HL-60 (cell line): ENCODE data around the gene IL37.
A peak's percentile ranks its signal among the peaks of the same experiment; 100 is the strongest.

Experiments used
- DNase-seq, 2 experiments: peaks; one replicate each; pipeline ENCODE4 v3.0.0-alpha.2; 2010 to 2020; ENCODE audit warnings: low read depth in 1 of 2, low spot score in 1 of 2
- H3K27ac ChIP-seq: fragments of 250-450 bp; sonication (Bioruptor Pico); replicated peaks from 2 replicates; pipeline ENCODE4 v1.5.1; 2020; ENCODE audit warnings: mild to moderate bottlenecking, moderate library complexity
- H3K27me3 ChIP-seq: fragments of 250-450 bp; sonication (Bioruptor Pico); 2 replicates; pipeline ENCODE4 v1.5.1; 2021; ENCODE audit warnings: mild to moderate bottlenecking, moderate library complexity; ENCODE audit not compliant: insufficient read depth, poor library complexity, severe bottlenecking
- H3K4me3 ChIP-seq: replicated peaks from 2 replicates; pipeline ENCODE4 v1.5.1; 2011; ENCODE audit warnings: mild to moderate bottlenecking, control low read depth, low read length; ENCODE audit not compliant: insufficient read depth
- GABPA ChIP-seq: IDR thresholded peaks from 2 replicates; pipeline ENCODE4 v1.6.1; 2012; ENCODE audit warnings: low read depth
- POLR2AphosphoS5 ChIP-seq: IDR thresholded peaks from 2 replicates; pipeline ENCODE4 v1.6.1; 2012; ENCODE audit warnings: low read depth
- SPI1 ChIP-seq: IDR thresholded peaks from 2 replicates; pipeline ENCODE4 v1.6.1; 2012; ENCODE audit warnings: low read depth, mild to moderate bottlenecking, borderline replicate concordance
- TF ChIP-seq, protein P1 (sequence below): IDR thresholded peaks from one replicate; pipeline ENCODE4 v1.5.1; 2011; ENCODE audit warnings: low read length, control low read depth, inconsistent platforms; ENCODE audit not compliant: insufficient read depth
- TF ChIP-seq, protein P2 (sequence below): IDR thresholded peaks from 2 replicates; pipeline ENCODE4 v1.6.1; 2012; ENCODE audit warnings: low read depth; ENCODE audit not compliant: insufficient replicate concordance

Gene IL37

DNA sequence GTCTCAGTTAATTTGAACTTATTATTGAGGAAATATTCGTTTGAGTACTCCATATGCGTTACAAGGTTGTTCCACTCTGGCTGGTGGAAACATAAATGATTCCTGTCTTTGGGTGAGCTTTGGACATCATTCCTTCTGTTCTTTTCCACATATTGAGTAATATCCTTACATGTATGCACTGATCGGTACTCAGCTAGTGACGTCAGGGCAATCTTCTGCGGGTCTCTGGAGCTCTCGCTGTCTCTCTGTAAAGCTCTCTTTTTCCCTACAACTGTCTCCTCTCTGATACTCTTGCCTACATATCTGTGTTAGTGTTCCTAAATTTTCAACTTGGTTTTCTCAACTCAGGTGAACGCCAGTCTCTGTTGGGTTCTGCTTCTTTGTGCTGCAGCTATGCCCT is 43.4 kb downstream of the IL37 start:
- DNase-seq = no peak
- TF ChIP-seq, protein P1, sequence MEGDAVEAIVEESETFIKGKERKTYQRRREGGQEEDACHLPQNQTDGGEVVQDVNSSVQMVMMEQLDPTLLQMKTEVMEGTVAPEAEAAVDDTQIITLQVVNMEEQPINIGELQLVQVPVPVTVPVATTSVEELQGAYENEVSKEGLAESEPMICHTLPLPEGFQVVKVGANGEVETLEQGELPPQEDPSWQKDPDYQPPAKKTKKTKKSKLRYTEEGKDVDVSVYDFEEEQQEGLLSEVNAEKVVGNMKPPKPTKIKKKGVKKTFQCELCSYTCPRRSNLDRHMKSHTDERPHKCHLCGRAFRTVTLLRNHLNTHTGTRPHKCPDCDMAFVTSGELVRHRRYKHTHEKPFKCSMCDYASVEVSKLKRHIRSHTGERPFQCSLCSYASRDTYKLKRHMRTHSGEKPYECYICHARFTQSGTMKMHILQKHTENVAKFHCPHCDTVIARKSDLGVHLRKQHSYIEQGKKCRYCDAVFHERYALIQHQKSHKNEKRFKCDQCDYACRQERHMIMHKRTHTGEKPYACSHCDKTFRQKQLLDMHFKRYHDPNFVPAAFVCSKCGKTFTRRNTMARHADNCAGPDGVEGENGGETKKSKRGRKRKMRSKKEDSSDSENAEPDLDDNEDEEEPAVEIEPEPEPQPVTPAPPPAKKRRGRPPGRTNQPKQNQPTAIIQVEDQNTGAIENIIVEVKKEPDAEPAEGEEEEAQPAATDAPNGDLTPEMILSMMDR = no peak
- TF ChIP-seq POLR2AphosphoS5 (no peak), GABPA (no peak), SPI1 (no peak)
- TF ChIP-seq, protein P2, sequence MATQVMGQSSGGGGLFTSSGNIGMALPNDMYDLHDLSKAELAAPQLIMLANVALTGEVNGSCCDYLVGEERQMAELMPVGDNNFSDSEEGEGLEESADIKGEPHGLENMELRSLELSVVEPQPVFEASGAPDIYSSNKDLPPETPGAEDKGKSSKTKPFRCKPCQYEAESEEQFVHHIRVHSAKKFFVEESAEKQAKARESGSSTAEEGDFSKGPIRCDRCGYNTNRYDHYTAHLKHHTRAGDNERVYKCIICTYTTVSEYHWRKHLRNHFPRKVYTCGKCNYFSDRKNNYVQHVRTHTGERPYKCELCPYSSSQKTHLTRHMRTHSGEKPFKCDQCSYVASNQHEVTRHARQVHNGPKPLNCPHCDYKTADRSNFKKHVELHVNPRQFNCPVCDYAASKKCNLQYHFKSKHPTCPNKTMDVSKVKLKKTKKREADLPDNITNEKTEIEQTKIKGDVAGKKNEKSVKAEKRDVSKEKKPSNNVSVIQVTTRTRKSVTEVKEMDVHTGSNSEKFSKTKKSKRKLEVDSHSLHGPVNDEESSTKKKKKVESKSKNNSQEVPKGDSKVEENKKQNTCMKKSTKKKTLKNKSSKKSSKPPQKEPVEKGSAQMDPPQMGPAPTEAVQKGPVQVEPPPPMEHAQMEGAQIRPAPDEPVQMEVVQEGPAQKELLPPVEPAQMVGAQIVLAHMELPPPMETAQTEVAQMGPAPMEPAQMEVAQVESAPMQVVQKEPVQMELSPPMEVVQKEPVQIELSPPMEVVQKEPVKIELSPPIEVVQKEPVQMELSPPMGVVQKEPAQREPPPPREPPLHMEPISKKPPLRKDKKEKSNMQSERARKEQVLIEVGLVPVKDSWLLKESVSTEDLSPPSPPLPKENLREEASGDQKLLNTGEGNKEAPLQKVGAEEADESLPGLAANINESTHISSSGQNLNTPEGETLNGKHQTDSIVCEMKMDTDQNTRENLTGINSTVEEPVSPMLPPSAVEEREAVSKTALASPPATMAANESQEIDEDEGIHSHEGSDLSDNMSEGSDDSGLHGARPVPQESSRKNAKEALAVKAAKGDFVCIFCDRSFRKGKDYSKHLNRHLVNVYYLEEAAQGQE = no peak
- Histone ChIP-seq H3K4me3 (no peak overlapping the region), H3K27me3 (no peaks in the 10 kb centered on the region), H3K27ac (no peak overlapping the region)

DNA sequence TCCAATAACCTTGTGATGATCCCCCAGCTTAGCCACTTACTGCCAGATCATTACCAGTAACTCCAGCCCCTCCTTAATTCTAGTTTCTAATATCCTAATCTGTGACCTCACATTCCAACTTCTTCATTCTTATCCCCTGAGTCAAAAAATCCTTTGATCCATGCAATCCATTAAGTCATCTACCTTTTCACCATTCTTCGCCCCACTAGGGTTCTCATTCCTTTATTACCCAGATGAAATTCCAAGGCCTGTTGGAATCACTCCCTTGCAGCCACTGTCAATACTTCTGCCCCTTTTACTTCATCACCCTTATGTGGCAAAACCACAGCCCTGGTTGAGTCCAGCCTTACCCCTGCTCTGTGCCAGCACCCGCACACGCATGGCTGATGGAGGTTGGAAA is 46.5 kb downstream of the IL37 start:
- H3K27ac ChIP-seq = no peak overlapping the region
- DNase-seq = no peak
- no peak overlapping the region for H3K4me3 ChIP-seq
- no peak for TF ChIP-seq SPI1
- H3K27me3 ChIP-seq = no peaks in the 10 kb centered on the region

DNA sequence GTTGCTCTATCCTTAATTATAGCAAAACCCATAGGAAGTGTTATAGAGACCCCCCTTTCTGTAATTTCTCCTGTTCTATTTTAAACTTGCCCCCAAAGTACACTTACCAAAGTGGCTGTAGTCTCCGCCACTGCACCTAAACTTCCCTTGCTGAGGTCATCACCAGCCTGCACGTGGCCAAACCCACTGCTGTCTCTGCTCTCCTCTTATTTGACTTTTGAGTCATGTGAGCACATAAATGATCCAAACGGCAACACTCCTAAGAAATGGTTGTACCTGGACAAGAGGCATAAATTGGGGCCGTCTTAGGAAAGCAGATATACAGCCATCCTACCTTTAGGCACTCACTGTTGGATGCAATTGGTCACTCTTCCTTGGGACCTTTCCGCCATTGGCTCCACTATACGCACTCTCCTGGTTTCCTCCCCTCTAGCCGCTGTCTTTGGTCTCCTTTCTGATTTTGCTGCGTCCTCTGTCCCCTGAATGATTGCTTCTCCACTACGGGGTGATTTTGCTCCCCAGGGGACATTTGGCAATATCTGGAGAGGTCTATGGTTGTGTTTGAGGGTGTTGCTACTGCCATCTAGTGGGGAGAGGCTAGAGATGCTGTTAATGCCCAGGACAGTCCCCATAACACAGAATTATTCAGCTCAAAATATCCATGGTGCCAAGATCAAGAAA is 47.6 kb downstream of the IL37 start:
- DNase-seq = peak; percentile 27 to 64
- H3K4me3 ChIP-seq = no peak overlapping the region
- H3K27ac ChIP-seq = no peak overlapping the region
- H3K27me3 ChIP-seq = no peaks in the 10 kb centered on the region
- TF ChIP-seq GABPA (no peak), SPI1 (no peak), POLR2AphosphoS5 (no peak)
- TF ChIP-seq, protein P1 = peak; percentile 96
- TF ChIP-seq, protein P2 = no peak

DNA sequence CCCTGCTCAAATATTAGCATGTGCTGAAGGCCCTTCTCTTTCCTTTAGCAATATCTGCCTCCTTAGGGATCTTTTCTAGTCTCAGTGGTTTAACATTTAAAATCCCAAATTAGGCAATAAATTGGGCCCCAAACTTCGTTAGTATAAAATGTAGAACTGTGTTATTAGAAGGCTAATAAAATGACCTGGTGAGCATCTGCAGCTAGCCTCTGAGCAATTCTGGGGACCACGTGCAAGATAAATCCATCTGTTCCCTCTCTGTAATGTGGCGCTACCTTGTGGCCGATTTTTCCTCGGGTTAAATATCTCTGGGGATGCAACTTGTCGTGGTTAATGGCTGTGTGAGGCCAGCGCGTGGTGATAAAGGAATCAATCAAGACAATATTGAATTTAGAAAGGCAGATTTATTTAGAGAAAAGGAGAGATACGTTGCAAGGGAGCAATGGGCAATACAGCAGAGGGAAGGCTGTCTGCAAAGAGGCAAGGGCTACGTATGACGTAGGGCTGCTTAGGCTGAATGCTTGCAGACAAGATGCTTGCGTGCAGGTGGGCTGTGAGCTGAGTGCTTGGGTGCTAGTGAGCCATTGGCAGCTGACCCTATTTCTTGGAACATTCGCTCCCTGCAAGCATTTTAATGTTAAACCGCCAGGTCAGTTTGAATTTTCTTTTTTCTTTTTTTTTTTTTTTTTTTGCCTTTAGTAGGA is 48.3 kb downstream of the IL37 start:
- H3K27ac ChIP-seq = no peak overlapping the region
- H3K27me3 ChIP-seq = no peaks in the 10 kb centered on the region
- TF ChIP-seq SPI1 (no peak), GABPA (no peak), POLR2AphosphoS5 (no peak)
- TF ChIP-seq, protein P2 = no peak
- TF ChIP-seq, protein P1 = no peak
- H3K4me3 ChIP-seq = no peak overlapping the region
- peak in 1 of 2 experiments; percentile 13 for DNase-seq
